Hepatocyte (in vitro differentiated cells): ENCODE data around the gene CENPP.

ENCODE experiments used
- EZH2 ChIP-seq: fragments of 200-600 bp; sonication (generic); IDR thresholded peaks from 2 replicates; pipeline ENCODE4 v1.6.1; 2016; ENCODE audit warnings: antibody characterized with exemption, mild to moderate bottlenecking, borderline replicate concordance
- EZH2phosphoT487 ChIP-seq: fragments of 200-600 bp; sonication (generic); IDR thresholded peaks from one replicate; pipeline ENCODE4 v1.6.1; 2018; ENCODE audit warnings: antibody characterized with exemption, mild to moderate bottlenecking, low read depth, moderate library complexity; ENCODE audit not compliant: unreplicated experiment, severe bottlenecking
- TF ChIP-seq, protein P1 (sequence below): fragments of 200-600 bp; sonication (generic); IDR thresholded peaks from 2 replicates; pipeline ENCODE4 v1.5.1; 2016; ENCODE audit warnings: antibody characterized with exemption, mild to moderate bottlenecking; ENCODE audit not compliant: poor library complexity

DNA sequence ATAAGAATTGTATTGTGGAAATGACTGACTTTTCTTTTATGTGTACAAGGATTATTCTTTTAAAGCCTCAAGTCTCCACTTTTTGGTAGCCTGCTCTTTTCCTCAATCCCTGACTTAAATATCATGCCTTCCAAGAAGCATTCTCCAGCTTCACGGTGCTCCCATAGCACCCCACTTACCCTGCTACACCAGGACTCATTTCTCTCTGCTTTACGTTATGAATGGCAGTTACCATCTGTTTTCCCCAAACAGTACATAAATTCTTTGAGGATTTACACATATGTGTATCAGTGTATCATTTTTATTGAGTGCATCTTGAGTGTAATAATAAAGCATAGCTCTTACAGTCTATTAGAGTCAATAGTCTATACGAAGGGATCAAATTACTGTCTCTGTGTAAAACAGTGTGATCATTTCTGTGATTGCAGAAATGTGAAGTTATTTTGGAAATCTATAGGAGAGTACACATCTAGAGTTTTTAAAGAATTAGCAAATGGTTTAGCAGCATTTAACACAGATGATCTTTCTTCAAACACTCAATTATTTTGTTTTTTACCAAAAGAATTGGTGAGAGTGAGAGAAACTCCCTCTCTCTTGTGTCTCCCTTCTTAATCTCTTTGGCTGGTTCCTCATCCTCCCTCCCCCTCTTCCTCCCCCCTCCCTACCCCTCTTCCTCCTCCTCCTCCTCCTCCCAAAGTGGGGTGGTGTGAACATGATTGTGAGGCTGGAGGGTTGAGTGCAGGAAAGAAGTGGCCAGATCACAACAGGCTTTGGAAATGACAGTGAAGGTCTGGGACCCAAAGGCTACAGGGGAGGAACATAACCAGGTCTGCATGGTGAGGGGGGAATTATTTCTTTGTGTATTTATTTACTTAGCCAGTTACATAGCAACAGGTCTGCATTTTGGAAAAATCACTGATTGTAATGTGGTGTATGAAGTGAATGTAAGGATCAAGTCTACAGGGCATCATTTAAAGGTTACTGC is 237.7 kb downstream of the CENPP start:
- TF ChIP-seq, protein P1, sequence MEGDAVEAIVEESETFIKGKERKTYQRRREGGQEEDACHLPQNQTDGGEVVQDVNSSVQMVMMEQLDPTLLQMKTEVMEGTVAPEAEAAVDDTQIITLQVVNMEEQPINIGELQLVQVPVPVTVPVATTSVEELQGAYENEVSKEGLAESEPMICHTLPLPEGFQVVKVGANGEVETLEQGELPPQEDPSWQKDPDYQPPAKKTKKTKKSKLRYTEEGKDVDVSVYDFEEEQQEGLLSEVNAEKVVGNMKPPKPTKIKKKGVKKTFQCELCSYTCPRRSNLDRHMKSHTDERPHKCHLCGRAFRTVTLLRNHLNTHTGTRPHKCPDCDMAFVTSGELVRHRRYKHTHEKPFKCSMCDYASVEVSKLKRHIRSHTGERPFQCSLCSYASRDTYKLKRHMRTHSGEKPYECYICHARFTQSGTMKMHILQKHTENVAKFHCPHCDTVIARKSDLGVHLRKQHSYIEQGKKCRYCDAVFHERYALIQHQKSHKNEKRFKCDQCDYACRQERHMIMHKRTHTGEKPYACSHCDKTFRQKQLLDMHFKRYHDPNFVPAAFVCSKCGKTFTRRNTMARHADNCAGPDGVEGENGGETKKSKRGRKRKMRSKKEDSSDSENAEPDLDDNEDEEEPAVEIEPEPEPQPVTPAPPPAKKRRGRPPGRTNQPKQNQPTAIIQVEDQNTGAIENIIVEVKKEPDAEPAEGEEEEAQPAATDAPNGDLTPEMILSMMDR = no peak
- TF ChIP-seq EZH2 (no peak), EZH2phosphoT487 (no peak)
